ENCODE measurements around the gene SPTBN1. TPM values are rescaled to one million over a fixed set of nuclear protein-coding genes. Genes with fewer than 3 reads are reported as not detected.

SPTBN1 gene
- total RNA-seq, 1 donor from 2014 or later, result 224 TPM

DNA sequence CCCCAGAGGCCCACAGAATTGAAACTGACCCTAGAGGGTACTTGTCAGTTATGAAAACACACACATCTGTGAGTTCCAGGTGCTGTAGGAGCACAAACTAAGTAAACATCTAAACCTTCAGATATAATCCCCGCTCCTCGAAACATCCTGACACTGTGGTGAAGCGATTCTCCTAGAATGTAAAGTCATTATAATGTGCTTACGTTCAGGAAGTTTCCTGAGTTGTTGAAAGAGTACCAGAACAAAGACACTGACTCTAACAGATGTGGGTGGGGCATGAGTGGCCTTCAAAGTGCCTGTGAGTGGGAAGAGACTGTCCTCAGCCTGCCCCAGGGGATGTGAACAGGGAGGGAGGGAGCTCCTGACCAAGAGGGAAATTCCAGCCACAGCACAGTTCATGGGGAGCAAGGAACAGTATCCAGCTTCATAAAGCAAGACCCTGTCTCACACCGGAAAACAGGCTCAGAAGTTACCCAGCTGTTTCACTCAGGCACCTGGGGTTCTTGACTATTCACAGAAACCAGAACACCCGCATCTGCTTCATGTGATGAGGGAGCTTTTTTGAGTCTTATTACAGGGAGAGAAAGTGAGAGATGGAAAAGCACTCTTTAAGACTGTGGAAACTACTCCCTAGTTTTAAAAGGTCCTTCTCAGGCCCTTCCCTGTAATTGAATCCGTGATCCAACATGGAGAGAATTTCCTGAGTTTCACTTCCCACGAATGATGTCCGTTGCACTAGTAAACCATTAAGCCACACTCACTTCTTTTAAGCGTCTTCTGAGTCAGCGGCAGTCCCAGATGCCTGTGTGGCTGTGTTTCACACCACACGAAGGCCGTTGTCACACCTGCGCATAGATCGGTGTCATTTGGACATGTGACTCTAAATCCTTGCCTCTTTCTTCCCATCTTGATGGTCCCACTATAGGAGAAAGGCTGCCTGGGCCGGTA is 178.7 kb downstream of the SPTBN1 start:
- no peak overlapping the region for H3K4me3 ChIP-seq (ENCODE audit: low read depth, low read length)
- DNase-seq (ENCODE audit: low read depth), result peak; percentile 89
- TF ChIP-seq CTCF (conservative IDR thresholded peaks at IDR 0.05; ENCODE audit: low read depth, low read length), result no peak

DNA sequence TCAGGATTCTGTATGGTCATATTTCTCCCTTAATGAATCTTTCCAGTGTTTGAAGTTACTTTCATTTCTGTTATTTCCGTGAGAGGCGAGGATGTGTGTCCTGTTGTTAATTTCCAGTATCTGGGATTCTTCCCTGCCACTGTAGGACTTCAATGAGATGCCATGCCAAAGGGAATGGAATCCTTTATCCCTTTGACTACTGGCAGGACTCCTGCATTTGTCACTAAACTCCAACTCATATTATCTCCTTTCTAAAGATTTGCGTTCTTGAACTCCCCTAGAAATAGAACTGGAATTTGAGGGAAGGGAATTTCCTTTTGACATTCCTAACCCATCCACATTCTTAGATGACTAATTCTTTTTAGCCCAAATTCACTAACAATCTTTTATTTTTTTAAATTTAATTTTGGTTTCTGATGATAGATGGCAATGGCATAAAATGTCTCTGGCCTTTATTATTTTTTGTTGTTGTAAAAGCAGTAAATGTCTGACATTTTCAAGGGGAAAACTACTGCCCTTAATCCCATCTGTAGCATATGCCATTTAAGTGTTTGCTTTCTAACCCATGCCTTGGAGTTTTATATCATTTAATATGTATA is 179.5 kb downstream of the SPTBN1 start:
- TF ChIP-seq CTCF (conservative IDR thresholded peaks at IDR 0.05; ENCODE audit: low read depth, low read length), result no peak
- no peak for DNase-seq (ENCODE audit: low read depth)
- no peak overlapping the region for H3K4me3 ChIP-seq (ENCODE audit: low read depth, low read length)

DNA sequence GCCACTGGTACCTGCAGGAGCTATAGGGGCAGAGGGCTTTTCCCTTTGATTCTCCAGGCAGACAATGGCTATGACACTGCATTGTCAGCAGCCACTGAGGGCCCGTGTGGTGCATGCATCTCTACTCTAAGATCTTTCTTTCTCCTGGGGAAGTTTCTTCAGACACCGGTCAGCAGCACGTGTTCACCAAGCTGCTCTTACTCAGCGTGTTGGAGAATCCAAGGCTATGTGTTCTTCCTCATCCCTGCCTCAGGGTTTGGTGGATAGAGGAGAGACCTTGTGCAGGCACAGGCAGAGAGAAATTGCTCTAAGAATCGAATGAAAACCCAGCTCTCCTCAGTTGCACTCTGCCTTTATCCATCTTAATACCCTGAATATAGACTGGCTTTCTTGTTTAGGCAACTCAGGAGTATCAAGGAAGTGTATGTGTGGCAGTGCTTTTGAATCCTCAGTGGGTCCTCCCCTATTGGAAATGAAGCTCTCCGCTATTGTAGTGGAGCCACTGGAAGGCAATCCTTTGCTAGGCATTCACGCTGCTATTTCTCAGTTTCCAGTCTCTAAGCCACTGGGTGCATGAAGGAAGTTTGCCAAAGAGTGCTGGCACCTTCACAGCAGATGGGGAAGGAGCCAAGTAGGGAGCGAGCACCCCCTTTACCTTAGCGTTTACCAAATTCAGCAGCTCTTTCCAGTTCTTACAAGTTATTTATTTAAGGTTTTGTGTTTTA is 180.4 kb downstream of the SPTBN1 start:
- no peak overlapping the region for H3K4me3 ChIP-seq (ENCODE audit: low read depth, low read length)
- DNase-seq (ENCODE audit: low read depth), result no peak
- TF ChIP-seq CTCF (conservative IDR thresholded peaks at IDR 0.05; ENCODE audit: low read depth, low read length), result no peak

GRCh38 chr2:54638103-54638502 is 182.0 kb downstream of the SPTBN1 start:
- no peak overlapping the region for H3K4me3 ChIP-seq (ENCODE audit: low read depth, low read length)
- TF ChIP-seq CTCF (conservative IDR thresholded peaks at IDR 0.05; ENCODE audit: low read depth, low read length), result no peak
- DNase-seq (ENCODE audit: low read depth), result no peak

- H3K4me3 ChIP-seq (ENCODE audit: low read depth, low read length), result no peak overlapping the region
- DNase-seq (ENCODE audit: low read depth), result no peak
- no peak for TF ChIP-seq CTCF (conservative IDR thresholded peaks at IDR 0.05; ENCODE audit: low read depth, low read length)
Observed at GRCh38 chr2:54638774-54639187, 182.7 kb downstream of the SPTBN1 start.

DNA sequence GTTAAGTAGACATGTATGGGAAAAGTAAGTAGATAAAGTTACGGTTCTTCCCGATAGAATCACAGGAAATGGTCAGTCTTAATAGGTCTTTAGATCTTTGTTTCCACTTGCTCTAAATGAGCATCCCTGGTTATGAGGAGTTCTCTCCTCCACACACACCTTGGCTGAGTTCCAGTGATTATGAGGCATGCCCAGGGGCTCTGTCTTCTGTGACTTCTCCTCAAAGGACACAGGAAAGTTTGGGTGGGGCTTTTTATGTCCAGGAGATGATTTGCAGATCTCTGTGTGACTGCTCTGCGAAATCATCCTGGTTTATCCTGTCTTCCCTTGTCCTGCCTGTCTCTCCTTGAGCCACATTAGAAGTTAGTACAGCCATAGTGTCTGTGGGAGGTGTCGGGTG is 183.5 kb downstream of the SPTBN1 start:
- H3K4me3 ChIP-seq (ENCODE audit: low read depth, low read length), result no peak overlapping the region
- TF ChIP-seq CTCF (conservative IDR thresholded peaks at IDR 0.05; ENCODE audit: low read depth, low read length), result no peak
- DNase-seq (ENCODE audit: low read depth), result no peak

Measured in epithelial cell of proximal tubule (primary cell).